A549 treated with GW870086 at 1 μM for 4 hours (cell line): ENCODE measurements around the gene TBX1. TPM values are rescaled to one million over a fixed set of nuclear protein-coding genes. Genes with fewer than 3 reads are reported as not detected.

ENCODE experiments used
- total RNA-seq: library from RNA; stranded (reverse); fragments of 200-300 nt; extraction: Qiagen RNA extraction; gene quantifications from 5 replicates; pipeline ENCODE4 v1.2.3, GENCODE V29; 2022; ENCODE audit warnings: low read depth

Gene TBX1
- total RNA-seq: 2.2 to 4.7 TPM (median 4.2 TPM) in 5 replicates

GRCh38 chr22:19760058-19760950 lies at the start of gene TBX1:
TBX1 (plus strand) TSS chr22:19760778; CDS start chr22:19760844, 66 bp downstream.

DNA sequence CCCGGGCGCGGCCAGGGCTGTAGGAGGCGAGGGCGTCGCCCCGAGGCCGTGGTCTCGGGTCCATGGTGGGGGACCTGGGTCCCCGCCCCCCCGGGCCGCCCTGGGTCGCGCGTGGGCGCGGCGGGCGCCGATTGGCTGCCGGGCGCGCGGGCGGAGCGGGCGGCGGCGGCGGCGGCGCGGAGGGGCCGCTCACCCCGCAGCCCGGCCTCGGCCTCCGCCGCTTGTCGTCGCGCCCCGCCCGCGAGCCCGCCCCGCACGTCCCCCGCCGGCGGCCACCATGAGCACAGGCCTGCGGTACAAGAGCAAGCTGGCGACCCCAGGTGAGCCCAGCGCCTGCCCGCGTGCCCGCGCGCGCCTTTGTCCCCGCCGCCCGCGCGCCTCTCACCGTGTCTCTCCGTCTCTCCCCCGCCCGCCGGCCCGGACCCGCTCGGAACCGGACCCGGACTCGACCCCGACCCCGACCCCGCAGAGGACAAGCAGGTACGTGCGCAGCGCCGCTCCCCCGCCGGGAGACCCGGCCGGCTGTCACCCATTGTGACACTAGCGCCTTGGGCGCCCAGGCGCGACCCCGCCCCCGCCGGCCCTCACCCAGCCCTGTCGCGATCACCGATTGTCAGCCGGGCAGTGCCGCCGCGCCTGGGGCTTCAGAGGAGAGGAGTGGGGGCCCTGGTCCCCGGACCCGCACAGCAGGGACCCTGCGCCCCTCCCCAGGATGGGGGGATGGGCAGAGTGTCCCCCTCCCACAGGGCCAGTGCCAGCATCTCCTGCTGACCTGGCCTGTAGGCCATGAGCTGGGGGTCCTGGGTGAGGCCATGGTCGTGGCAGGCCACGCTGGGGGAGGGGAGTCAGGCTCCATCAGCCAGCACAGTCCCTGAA lies 46.0 kb upstream of the TBX1 start, which contains the start of gene SEPTIN5:
TSS of gene SEPTIN5 (plus strand) at position 192 of the 876 bp plus-strand sequence. CDS start at position 278, 86 bp downstream.

GRCh38 chr22:19723232-19723982 lies 37.2 kb upstream of the TBX1 start, which contains the start of gene GP1BB:
GP1BB (plus strand) TSS chr22:19723539; CDS start chr22:19723570, 31 bp downstream.

Other genes with a start within 250 kb of the TBX1 start
- not detected in 5 replicates for gene CLDN5, start 236.4 kb upstream of the TBX1 start, total RNA-seq
- 7.0 to 10.2 TPM (median 9.5 TPM) in 5 replicates for gene SEPTIN5, start 46.3 kb upstream of the TBX1 start, total RNA-seq
- 0.45 to 1.9 TPM (median 1.5 TPM) in 5 replicates for gene GP1BB, start 37.2 kb upstream of the TBX1 start, total RNA-seq
- 15.4 to 19.6 TPM (median 18.4 TPM) in 5 replicates for gene GNB1L, start 94.1 kb downstream of the TBX1 start, total RNA-seq
- gene RTL10, start 94.1 kb downstream of the TBX1 start, total RNA-seq: 5.0 to 8.4 TPM (median 7.8 TPM) in 5 replicates
- gene COMT, start 181.0 kb downstream of the TBX1 start, total RNA-seq: 121 to 166 TPM (median 154 TPM) in 5 replicates
- gene TXNRD2, start 181.0 kb downstream of the TBX1 start, total RNA-seq: 26.1 to 43.0 TPM (median 34.7 TPM) in 5 replicates